ENCODE data around the gene MS4A18.

GRCh38 chr11:60769273-60769672 lies 44.8 kb downstream of the MS4A18 start:
- no peak for TF ChIP-seq CTCF (IDR thresholded peaks at IDR 0.05; ENCODE audit: low read depth, low read length)
- TF ChIP-seq POLR2A (IDR thresholded peaks at IDR 0.05; ENCODE audit: extremely low read depth, insufficient read length), result no peak
